ENCODE data around the gene NEDD1. TPM values are rescaled to one million over a fixed set of nuclear protein-coding genes. Genes with fewer than 3 reads are reported as not detected.

Gene NEDD1
- polyA plus RNA-seq, 3 donors: 37.3 to 39.4 (median 39.0) TPM

DNA sequence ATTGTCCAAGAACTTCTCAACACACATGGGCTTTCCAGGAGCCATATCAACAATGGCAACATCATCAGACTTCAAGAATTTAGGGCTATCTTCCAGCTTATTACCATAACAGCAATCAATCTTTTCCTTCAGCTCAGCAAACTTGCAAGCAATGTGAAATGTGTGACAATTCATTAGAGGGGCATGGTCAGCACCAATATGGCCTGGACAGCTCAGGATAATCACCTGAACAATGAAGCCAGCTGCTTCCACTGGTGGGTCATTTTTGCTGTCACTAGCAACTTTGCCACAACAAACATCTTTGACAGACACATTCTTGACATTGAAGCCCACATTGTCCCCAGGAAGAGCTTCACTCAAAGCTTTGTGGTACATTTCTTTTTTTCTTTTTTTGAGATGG is 5.9 kb upstream of the NEDD1 start:
- DNase-seq (ENCODE audit: low read depth in 3 of 3, low spot score in 2 of 3): no peak

DNA sequence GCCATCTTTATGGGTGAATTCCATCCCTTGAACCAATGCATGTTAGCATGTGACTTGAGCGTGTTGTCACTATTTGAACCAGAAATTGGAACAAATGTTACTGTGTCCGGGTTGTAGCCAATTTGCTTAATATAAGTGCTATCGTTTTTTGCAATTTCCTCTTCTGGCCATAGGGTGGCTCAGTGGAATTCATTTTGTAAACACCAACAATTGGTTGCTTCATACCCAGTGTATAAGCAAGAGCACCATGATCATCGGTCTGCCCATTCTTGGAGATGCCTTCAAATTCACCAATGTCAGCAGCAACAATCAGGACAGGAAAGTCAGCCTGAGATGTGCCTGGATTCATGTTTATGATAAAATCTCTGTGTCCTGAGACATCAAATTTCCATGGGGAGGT is 5.0 kb upstream of the NEDD1 start:
- no peak for DNase-seq (ENCODE audit: low read depth in 3 of 3, low spot score in 2 of 3)

DNA sequence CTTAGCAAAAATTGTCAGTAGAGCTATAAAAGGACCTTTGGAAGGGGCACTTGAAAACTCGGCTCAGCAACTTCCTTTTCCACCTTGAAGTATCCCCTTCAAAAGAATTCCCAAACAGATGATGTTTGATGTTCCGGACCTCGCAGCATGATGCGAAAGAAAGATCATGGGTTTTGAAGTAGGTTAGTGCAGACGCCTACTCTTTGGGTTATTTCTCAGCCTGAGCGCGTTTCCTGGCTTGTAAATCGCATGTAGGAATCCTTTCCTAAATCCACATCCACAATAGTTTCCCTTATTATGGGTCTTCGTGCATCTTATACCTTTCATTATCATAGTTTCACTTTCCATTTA is 584 bp upstream of the NEDD1 start:
- no peak for DNase-seq (ENCODE audit: low read depth in 3 of 3, low spot score in 2 of 3)

DNA sequence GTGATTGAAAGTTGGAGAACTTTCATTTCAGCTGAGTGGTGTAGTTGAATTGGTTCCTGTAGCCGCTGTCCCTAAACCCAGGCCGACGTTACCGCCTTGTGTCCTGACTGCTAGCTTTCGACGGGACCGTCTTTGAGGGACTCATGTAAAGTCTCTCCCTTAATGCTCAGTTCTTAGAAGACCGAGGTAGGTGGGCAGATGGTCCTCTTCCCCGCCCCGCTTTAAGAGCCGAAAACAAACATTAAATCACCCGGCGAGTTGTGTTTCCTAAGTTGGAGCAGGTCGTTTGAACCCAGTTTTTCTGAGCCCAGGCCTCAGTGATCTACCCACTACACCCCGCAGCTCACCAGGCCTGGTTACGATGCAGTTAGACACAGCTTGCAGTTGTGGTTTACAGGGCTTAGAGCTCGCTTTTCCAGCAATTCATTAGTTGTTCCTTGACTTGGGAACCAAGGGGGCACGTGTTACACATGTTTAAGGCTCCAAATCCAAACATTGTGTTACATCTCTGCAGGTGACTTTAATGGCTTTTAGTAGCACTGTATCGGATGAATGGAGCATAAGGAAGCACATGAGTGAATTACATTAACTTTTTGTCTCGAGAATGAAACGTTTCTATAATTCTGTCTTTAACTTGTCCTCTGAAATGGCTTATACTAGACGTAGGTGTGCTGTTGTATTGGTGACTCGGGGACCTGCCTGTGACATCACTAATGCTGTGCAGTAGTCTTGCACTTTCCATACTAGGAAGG is 790 bp downstream of the NEDD1 start:
- DNase-seq (ENCODE audit: low read depth in 3 of 3, low spot score in 2 of 3): peak; percentile 25 to 27 (median 27)

DNA sequence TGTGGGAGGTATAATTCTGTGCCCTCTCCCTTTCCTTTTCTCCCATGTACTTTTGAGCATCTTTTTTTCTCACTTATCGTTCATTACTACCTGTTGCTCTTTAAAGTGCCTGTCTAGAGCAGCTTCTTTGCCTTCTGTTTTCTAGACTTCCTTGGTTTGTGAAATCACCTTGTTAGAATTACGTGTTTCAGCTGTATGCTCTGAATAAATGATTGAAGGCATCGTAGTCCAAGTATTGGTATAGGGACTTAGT is 1.3 kb downstream of the NEDD1 start:
- DNase-seq (ENCODE audit: low read depth in 3 of 3, low spot score in 2 of 3): no peak

DNA sequence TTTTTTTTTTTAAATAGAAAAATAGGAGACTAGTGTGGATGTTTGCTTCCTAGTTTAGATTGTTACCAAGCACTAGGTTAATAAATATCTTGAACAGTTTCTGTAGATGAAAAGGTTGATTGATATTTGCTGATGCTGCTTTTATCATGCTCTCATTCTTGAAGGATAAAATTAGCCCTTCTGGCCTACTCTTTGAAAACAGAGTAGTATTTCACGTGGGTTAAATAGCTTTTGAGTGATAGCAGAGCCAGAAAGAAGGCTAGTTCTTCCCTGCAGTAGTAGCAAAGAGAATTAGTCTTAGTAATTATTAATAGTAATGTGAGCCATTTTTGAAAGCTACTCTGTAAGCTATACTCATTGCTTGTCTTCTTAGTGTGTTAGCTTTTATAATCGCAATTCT is 5.2 kb downstream of the NEDD1 start:
- no peak for DNase-seq (ENCODE audit: low read depth in 3 of 3, low spot score in 2 of 3)

DNA sequence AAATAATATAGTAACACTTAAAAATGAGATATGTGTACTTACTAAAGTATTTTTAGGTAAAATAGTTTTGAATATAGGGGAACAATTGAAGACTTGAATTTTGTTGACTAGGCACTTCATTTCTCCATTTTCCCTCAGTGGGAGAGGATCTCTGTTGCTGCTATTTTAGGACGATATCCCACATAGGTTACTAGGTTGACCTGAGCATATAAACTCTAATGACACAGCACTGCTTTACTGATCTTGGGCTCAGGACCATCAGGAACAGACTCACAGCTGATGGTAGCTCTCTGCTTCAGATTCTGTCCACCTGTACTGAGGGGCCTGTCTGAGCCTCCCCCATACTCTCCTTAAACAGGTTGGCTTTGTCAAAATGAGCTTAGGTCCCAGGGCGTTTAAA is 5.9 kb downstream of the NEDD1 start:
- no peak for DNase-seq (ENCODE audit: low read depth in 3 of 3, low spot score in 2 of 3)

DNA sequence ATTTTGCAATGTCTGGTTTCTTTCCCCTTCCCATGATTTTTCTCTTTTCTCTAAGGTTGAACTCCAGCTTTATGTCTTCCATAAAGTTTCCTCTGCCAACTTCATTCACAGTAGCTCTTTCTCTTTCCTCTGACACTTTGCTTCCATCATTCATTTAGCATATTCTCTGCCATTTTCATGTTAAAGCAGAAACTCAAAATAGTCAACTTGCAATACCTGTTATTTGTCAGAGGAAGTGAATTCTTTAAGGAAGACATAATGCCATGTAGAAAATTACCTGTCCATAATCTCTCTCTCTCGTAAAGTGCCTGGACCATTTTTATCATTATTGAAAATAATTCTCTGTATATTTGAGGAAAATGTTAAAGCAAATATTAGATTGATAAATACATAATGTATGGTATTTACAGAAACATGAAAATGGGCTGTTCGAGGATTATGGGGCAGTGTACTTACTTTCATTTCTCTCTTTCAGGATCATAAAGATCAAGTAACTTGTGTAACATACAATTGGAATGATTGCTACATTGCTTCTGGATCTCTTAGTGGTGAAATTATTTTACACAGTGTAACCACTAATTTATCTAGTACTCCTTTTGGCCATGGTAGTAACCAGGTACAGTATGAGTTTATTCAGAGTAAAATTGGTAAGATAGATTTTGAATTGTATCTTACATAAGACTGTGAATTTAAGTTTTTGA is 12.6 kb downstream of the NEDD1 start:
- no peak for DNase-seq (ENCODE audit: low read depth in 3 of 3, low spot score in 2 of 3)

DNA sequence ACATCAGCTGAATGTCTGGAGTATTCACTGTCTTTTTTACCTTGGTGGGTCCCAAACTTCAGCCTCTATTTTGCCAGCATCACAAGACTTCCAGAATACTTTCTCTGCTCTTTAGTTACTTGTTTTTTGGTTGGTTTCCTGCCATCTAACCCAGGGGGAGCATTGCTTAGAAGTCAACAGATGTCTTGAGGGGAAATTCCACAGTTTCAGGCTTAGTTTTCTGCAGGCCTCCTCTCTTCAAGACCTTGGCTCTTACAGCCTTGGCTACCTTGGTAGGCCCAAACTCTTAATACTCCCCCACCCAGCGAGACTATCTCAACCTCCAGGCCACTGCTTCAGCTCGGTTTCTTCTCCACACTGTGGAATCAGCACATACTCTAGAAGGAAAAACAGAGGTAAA is 41.7 kb downstream of the NEDD1 start:
- no peak for DNase-seq (ENCODE audit: low read depth in 3 of 3, low spot score in 2 of 3)

DNA sequence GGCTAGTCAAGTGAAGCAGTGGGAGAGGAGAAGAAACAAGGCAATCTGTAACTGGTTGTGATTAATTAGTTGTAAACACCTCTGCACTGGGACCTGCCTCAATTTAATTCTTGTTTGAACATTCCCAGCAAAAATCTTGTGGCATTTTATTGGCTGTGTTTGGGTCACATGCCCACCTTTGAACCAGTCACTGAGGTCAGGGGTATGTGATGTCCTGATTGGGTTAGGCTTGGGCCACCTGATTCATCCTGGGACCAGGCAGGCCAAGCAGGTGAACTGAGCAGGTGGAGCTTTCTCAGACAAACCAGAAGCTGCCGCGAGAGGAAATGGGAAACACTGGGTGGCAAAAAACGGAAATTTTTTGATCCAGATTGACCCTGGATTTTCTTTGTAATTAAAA is 72.5 kb downstream of the NEDD1 start:
- no peak for DNase-seq (ENCODE audit: low read depth in 3 of 3, low spot score in 2 of 3)

DNA sequence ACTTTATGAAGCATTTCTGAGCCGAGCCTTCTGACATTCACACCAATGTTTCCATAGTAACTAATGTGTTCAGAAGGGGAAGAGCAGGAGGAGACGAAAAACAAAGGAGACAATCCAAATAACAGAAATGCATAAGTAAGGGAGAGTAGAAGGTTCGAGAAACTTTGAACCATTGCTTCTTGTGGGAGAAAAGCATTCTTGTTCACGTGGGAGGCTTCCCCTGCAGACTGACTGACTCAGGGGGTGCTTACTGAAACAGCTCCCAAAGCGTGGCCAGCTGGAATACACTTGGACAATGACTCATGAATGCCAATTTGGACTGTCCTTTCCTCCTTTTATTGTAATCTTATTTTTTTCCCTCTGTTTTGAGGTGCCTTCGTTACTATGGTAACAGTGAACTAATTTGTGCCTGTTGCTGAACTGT is 73.9 kb downstream of the NEDD1 start:
- DNase-seq (ENCODE audit: low read depth in 3 of 3, low spot score in 2 of 3): no peak

DNA sequence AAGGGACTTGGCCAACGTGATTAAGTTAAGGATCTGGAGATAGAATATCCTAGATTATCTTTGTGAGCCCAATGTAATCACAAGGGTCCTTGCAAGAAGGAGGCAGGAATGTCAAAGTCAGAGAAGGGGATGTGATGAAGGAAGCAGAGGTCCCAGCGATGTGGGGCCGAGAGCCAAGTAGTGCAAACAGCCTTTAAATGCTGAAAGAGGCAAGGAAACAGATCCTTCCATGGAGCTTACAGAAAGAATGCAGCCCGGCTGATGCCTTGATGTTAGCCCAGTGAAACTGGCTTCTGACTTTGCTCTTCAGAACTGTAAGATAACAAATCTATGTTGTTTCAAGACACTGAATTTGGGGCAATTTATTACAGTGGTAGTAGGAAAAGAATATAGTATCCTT is 74.9 kb downstream of the NEDD1 start:
- DNase-seq (ENCODE audit: low read depth in 3 of 3, low spot score in 2 of 3): no peak

DNA sequence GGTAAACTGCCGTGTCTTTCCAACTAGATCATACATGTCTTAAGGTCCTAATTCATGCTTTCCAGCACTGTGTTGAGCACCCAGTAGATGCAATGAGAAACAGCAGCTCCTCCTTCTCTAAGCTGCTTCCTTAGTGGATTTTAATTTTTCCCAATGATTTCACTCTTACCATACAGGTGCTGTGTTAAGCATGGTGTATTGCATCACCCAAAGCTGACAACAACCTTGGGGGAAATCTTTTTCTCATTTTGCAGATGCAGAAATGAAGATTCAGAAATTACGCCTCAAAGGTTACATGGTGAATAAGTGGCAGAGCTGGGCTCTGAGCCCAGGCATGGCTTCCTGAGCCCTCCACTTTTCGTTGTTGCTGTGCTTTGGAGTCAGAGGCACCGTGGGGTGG is 75.6 kb downstream of the NEDD1 start:
- no peak for DNase-seq (ENCODE audit: low read depth in 3 of 3, low spot score in 2 of 3)

DNA sequence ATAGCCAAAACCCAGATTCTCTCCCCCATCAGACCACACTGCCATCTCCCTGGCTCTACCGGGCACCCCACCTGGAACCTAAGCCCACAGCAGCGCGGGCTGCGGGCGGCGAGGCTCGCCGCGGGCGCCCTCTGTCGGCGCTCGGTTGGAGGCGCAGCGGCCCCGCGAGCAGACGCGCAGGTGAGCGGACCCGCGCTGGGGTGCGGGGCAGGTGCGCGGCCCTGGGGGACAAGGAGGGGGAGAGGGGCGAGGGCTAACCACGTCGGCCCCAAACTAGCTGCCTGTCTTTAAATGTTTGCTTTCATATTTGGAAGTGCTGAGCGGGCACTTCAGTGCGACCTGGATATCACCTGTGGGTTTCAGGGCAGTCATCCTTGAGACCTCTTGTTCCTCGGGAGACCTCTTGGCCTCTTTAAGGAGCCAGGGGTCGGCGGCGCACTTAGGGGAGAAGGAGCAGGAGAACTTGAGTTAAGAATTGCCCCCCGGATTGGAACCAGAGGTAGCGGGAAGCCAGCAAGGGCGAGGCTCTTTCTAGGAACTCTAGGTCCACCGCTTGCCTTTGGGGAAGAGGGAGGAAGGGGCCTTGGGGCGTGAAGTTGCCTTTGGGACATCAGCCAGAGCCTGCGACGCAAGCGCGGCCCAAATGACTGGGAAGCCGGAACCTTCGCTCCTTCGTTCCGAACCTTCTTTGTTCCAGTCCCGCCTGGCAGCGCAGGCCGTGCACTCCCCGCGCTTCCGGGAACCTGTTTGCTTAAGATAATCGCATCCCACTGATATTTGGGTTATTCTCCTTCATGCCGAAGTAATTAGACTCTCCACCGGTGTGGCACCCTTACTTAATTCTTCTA is 78.7 kb downstream of the NEDD1 start:
- no peak for DNase-seq (ENCODE audit: low read depth in 3 of 3, low spot score in 2 of 3)

DNA sequence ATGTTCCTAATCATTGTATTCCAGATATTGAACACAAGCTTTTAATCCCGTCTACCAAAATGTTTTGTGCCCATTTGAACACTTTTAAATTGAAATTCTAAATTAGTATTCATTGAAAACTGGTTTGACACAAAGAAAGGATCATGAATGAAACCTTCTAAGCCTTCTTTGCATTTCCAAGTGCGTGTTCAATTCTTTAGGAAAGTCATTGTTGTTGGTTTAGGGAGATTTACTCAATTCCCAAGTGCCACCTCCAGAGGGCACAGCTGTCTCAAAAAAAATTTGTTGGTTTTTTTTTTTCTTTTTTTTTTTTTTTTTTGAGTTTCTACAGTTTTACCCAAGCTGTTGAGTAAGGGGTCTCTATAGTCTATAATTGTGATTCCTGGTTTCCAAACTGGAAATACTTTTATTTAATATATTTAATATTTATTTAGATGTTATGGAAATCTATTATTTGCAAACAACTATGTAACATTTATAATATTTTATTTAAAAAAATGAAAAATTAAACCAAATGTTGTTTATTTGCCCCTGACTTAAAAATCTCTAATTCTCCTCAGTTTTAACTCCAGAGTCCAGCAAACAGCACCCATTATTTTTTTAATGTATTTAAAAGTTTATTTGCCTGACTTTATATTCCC is 79.9 kb downstream of the NEDD1 start:
- no peak for DNase-seq (ENCODE audit: low read depth in 3 of 3, low spot score in 2 of 3)

DNA sequence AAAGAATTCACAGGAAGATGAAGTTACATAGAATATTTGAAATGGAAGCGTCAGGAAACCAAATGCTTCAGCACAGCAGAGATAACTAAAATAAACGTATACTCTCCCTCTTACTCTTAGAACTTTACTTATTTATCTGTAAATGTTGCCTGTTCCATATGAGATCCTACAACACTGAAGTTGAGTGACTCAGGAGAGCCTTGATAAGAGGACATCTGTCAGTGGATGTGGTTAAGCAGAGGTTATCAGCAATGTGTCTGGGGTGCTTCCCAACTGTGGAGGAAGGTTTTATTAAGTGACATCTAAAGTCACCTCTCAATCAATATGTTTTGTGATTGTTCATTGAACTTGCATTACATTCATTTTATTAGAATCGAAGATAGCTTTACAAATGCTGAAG is 81.9 kb downstream of the NEDD1 start:
- DNase-seq (ENCODE audit: low read depth in 3 of 3, low spot score in 2 of 3): no peak

DNA sequence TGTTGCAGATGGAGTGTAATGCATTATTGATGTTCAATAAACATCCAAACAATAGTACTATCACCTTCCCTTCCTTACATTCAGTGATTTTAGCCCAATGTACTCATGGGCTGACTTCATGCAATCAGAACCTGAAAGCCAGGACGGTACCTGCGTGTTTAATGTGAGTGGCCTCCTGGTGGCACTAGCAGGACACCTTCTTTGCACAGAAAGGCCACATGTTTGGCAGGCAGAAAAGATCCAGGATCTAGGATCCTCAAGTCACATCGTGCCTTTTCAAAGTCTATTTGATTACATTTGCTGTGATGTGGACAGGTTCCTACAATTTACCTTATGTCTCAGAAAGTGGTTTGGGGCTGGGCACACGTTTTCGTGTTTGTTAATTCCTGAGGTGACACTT is 82.9 kb downstream of the NEDD1 start:
- no peak for DNase-seq (ENCODE audit: low read depth in 3 of 3, low spot score in 2 of 3)

DNA sequence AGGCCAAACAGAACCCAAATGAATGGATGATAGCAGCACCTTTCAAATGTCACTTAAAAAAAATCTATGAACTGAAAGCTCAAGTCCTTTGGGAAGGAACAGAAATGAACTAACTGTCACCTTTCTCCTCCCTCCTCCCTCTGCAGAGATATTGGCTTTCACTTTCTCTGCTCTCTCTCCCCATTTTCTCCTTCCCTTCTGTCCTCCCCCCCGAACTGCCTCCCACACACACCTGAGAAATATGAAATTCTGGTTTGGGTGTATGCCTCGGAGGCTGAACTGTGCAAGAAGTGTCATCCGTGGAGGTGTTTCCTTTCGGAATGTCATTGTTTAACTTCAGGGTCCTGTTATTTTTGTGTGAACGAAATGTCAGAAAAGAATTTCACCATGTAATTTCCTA is 87.8 kb downstream of the NEDD1 start:
- no peak for DNase-seq (ENCODE audit: low read depth in 3 of 3, low spot score in 2 of 3)

DNA sequence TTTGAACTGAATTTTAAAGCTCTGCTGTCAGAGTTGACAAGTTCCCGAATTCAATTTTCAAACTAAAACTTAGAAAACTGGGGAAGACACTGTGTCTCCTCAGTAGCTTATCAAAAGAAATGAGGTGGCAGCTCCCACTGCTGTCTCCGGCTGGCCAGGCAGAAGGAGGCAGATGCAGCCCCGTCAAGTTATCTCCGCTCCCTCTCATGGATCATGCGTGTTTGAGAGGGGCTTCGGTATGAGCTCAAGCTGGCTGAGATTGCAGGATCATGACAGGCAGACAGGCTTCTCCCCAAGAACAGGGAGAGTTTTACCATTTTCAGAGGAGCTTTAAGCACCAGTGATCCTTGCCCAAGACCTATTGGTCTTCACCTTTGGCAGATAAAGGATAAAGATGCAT is 88.8 kb downstream of the NEDD1 start:
- no peak for DNase-seq (ENCODE audit: low read depth in 3 of 3, low spot score in 2 of 3)

DNA sequence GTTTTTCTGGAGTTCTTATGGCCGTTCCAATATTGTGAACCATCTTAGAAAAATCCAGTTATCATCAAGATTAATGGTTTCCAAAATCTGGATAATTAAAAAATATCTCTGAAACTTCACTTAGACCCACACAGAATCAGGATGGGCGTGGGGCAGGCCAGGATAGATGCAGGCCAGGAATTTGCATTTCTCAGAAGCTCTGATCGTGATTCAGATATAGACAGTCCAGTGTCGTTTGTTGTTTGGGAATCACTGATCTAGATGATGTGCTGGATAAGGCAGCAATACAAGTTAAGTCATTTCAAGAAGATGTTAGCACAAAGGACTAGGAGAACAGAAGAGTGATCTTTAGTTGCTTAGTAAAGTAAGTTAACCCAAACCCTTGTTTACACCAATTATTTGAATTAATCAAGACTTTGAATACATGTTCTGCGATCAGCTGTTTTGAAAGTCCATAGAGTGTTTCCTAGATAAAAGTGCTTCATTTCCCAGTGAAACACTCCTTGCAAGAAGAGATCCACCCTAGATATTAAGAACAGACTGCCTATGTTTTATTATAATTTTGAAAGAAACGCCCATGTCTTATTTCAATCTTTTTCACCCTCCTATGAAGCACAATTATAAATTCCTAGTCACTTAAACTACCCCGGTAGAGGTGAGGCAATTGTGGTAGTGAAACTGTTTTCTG is 90.9 kb downstream of the NEDD1 start:
- no peak for DNase-seq (ENCODE audit: low read depth in 3 of 3, low spot score in 2 of 3)

DNA sequence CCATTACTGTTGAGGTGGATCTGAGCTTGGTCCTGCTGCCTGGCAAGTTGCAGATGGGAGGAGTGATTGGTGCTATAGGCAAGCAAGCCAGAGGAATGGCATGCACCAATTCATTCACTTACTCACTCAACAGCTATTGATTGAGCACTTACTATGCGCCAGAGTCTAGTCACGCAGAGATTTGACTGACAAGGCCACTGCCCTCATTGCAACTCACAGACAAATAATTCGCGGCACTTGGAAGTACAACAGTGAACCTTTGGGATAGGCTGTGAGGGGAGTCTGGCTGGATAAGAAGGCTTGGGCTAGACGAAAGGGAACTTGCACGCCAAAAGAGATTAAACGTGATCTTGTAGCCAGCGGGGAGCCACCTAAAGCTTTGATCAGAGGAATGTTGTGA is 96.2 kb downstream of the NEDD1 start:
- no peak for DNase-seq (ENCODE audit: low read depth in 3 of 3, low spot score in 2 of 3)

Measured in right renal cortex interstitium (tissue), 3 donors.